ENCODE data around the gene NMT1. TPM values are rescaled to one million over a fixed set of nuclear protein-coding genes. Genes with fewer than 3 reads are reported as not detected.

NMT1 gene
- total RNA-seq, 1 experiment from 2014 or later: 152 TPM

DNA sequence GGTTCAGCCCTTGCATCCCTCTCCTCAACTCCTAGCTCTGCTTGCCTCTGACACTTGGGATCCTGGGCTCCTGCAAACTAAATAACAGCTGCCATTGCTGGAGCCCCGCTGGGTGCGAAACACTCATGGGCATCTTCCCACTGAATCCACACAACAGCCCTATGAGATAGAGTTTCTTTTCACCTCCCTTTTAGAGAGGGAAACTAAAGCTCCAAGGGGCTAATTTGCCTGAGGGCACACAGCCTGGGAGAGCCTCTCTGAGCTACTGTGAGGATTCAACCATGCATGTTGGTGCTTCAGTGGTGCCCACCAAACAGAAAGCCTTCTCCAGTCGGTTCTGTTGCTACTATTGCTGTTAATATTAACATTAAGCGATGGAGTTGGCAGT, 78.4 kb downstream of the NMT1 start:
- ChIA-PET POLR2A (interaction anchor here (0.8 kb wide), 1 partner anchor 9 kb away, joined by 5 read pairs; the partner anchor contains the start of gene HEXIM1), CTCF (interaction anchor here (0.6 to 1.4 kb wide), 4 partner anchors 10 to 171 kb away, joined by 3 to 10 read pairs (median 6); partner anchors contain the start of genes C1QL1 and HEXIM1)

DNA sequence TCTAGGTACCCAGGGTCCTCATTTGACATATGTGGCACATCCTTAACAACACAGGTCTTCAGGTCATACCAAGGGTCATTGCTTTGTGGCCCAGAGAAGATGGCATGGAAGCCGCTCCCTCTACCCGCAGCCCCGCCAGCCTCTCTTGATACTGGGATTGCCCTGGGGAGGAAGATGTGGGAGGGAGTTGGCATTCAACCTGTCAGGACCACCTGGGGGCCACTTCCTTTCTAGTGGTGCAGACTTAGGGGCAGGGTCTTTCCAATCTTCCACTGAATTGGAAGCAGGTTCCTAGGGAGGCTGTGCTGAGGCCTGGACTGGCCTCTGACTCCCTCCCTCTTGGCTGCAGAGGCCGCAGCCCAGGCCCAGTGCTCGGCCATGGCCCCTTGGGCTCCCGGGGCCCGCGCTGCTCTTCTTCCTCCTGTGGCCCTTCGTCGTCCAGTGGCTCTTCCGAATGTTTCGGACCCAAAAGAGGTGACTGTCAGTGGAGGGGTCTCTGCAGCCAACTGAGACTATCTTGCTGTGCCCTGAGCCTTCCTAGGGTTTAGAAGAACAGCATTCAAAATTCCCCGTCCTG, 82.1 kb downstream of the NMT1 start:
- peaks cover 28% of the 10 kb centered on the region for H3K4me1 Mint-ChIP-seq
- TF ChIP-seq ETV6 (CRISPR knock-in tag; IDR thresholded peaks at IDR 0.05) (0 out of 2 replicates have a peak, but pooled peaks have one; percentile 27), ZNF317 (CRISPR knock-in tag; IDR thresholded peaks at IDR 0.05; ENCODE audit: borderline replicate concordance, low read depth) (no peak)
- peak overlapping the region; percentile 71; the same call in 1 of the 2 replicates for H3K27ac Mint-ChIP-seq
- CTCF ChIA-PET: interaction anchor here (1.0 to 16.3 kb wide), 6 partner anchors 9 to 92 kb away, joined by 4 to 531 read pairs (median 13); partner anchors contain the start of genes ACBD4, HEXIM2 and PLCD3
- DNase-seq (ENCODE audit: low spot score) (no peak), ATAC-seq (no peak)
- H3K36me3 Mint-ChIP-seq: peaks cover 3% of the 10 kb centered on the region; the same call in 1 of the 2 replicates
- POLR2A ChIA-PET: interaction anchor here (1.0 to 3.1 kb wide), 3 partner anchors 8 to 29 kb away, joined by 5 to 16 read pairs (median 8); partner anchors contain the start of genes ACBD4 and HEXIM2
- peaks cover 3% of the 10 kb centered on the region; the same call in 1 of the 2 replicates for H3K27me3 Mint-ChIP-seq (ENCODE audit: low read depth)
- H3K9me3 Mint-ChIP-seq: no peaks in the 10 kb centered on the region
- H3K4me3 Mint-ChIP-seq: peak overlapping the region; percentile 77

More for the DNA sequence above, 78.4 kb downstream of the NMT1 start:
- H3K27me3 Mint-ChIP-seq (ENCODE audit: low read depth): no peaks in the 10 kb centered on the region; the same call in 1 of the 2 replicates
- no peaks in the 10 kb centered on the region for H3K9me3 Mint-ChIP-seq
- no peak overlapping the region for H3K4me3 Mint-ChIP-seq
- TF ChIP-seq, protein P1, sequence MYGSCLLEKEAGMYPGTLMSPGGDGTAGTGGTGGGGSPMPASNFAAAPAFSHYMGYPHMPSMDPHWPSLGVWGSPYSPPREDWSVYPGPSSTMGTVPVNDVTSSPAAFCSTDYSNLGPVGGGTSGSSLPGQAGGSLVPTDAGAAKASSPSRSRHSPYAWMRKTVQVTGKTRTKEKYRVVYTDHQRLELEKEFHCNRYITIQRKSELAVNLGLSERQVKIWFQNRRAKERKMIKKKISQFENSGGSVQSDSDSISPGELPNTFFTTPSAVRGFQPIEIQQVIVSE (CRISPR knock-in tag; IDR thresholded peaks at IDR 0.05; ENCODE audit: borderline replicate concordance): no peak
- no peak for TF ChIP-seq ZNF138 (CRISPR knock-in tag; conservative IDR thresholded peaks at IDR 0.05)
- TF ChIP-seq, protein P2, sequence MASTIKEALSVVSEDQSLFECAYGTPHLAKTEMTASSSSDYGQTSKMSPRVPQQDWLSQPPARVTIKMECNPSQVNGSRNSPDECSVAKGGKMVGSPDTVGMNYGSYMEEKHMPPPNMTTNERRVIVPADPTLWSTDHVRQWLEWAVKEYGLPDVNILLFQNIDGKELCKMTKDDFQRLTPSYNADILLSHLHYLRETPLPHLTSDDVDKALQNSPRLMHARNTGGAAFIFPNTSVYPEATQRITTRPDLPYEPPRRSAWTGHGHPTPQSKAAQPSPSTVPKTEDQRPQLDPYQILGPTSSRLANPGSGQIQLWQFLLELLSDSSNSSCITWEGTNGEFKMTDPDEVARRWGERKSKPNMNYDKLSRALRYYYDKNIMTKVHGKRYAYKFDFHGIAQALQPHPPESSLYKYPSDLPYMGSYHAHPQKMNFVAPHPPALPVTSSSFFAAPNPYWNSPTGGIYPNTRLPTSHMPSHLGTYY (CRISPR knock-in tag; IDR thresholded peaks at IDR 0.05): no peak
- TF ChIP-seq MXD4 (CRISPR knock-in tag; IDR thresholded peaks at IDR 0.05; ENCODE audit: borderline replicate concordance): no peak
- TF ChIP-seq JUN (CRISPR knock-in tag; IDR thresholded peaks at IDR 0.05): no peak
- TF ChIP-seq, protein P3, sequence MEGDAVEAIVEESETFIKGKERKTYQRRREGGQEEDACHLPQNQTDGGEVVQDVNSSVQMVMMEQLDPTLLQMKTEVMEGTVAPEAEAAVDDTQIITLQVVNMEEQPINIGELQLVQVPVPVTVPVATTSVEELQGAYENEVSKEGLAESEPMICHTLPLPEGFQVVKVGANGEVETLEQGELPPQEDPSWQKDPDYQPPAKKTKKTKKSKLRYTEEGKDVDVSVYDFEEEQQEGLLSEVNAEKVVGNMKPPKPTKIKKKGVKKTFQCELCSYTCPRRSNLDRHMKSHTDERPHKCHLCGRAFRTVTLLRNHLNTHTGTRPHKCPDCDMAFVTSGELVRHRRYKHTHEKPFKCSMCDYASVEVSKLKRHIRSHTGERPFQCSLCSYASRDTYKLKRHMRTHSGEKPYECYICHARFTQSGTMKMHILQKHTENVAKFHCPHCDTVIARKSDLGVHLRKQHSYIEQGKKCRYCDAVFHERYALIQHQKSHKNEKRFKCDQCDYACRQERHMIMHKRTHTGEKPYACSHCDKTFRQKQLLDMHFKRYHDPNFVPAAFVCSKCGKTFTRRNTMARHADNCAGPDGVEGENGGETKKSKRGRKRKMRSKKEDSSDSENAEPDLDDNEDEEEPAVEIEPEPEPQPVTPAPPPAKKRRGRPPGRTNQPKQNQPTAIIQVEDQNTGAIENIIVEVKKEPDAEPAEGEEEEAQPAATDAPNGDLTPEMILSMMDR (IDR thresholded peaks at IDR 0.05): no peak
- TF ChIP-seq ESRRA (CRISPR knock-in tag; IDR thresholded peaks at IDR 0.05; ENCODE audit: borderline replicate concordance): no peak
- TF ChIP-seq RORB (CRISPR knock-in tag; IDR thresholded peaks at IDR 0.05): no peak
- H3K36me3 Mint-ChIP-seq: peaks cover 3% of the 10 kb centered on the region; the same call in 1 of the 2 replicates
- H3K27ac Mint-ChIP-seq: no peak overlapping the region
- DNase-seq (ENCODE audit: low spot score): no peak
- no peak for ATAC-seq
- H3K4me1 Mint-ChIP-seq: peaks cover 14% of the 10 kb centered on the region

DNA sequence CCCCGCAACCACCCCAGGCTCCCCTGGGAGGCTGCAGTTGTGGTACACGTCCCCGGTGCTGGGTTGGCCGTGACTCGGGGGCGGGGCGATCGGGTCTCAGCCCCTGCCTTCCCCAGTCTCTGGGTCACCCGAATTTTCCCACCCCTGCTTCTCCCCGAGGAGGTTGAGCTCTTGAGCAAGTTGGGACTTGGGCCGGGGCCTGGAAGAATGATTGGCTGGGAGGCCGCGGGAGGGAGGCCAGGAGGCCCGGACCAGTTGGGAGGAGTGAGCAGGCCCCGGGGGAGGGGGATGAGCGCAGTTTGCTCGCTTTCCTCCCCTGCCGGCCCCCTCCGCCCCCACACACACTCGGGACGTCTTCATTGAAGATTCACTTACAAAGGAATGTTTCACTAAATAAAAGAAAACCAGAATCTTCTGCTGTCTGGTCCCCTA, 82.7 kb downstream of the NMT1 start:
- H3K27ac Mint-ChIP-seq: 0 out of 2 replicates have a peak overlapping the region, but pooled peaks have one; percentile 36
- POLR2A ChIA-PET: interaction anchor here (0.9 to 3.1 kb wide), 5 partner anchors 9 to 83 kb away, joined by 3 to 16 read pairs (median 5); partner anchors contain the start of genes ACBD4, HEXIM2 and NMT1

More for the DNA sequence above, 82.7 kb downstream of the NMT1 start:
- H3K9me3 Mint-ChIP-seq: no peaks in the 10 kb centered on the region
- TF ChIP-seq ZNF138 (CRISPR knock-in tag; conservative IDR thresholded peaks at IDR 0.05): no peak
- TF ChIP-seq SP1 (CRISPR knock-in tag; conservative IDR thresholded peaks at IDR 0.05): 0 out of 2 replicates have a peak, but pooled peaks have one; percentile 18
- H3K27me3 Mint-ChIP-seq (ENCODE audit: low read depth): peaks cover 5% of the 10 kb centered on the region; the same call in 1 of the 2 replicates
- peaks cover 28% of the 10 kb centered on the region for H3K4me1 Mint-ChIP-seq
- ATAC-seq: no peak; the same call in none of the 2 replicates
- H3K4me3 Mint-ChIP-seq: peak overlapping the region; percentile 77
- CTCF ChIA-PET: interaction anchor here (1.0 to 16.3 kb wide), 7 partner anchors 10 to 92 kb away, joined by 4 to 531 read pairs (median 7); partner anchors contain the start of genes ACBD4, HEXIM2 and PLCD3
- peak; percentile 64 for DNase-seq (ENCODE audit: low spot score)
- peaks cover 3% of the 10 kb centered on the region; the same call in 1 of the 2 replicates for H3K36me3 Mint-ChIP-seq
